Measurements from ENCODE around the gene DPM1. TPM values are rescaled to one million over a fixed set of nuclear protein-coding genes. Genes with fewer than 3 reads are reported as not detected.

DPM1 gene
- total and polyA plus RNA-seq, 7 donors = 24.6 to 120 (median 59.6) TPM

GRCh38 chr20:50900261-50900660 lies 58.1 kb downstream of the DPM1 start:
- Histone ChIP-seq H3K4me1 (peaks cover 9% of the 10 kb centered on the region), H3K9me3 (no peaks in the 10 kb centered on the region), H3K36me3 (ENCODE audit: insufficient read depth in 1 of 2, low read depth in 1 of 2) (peaks cover 21 to 78% of the 10 kb centered on the region in 2 donors), H3K4me3 (no peak overlapping the region), H3K27me3 (ENCODE audit: insufficient read depth in 3 of 3, low read length in 2 of 3) (no peaks in the 10 kb centered on the region), H3K27ac (no peak overlapping the region)
- ATAC-seq (no peak), DNase-seq (no peak)
- WGBS, 3 donors = 95 to 97% (median 96%) methylated on average over 7 of the region's 7 CpGs
- intact Hi-C loops (cut with DNase I) = no loop called here
- TF ChIP-seq CTCF (IDR thresholded peaks at IDR 0.05) = no peak

GRCh38 chr20:50898475-50898874 lies 59.9 kb downstream of the DPM1 start:
- no peak for ATAC-seq
- no peaks in the 10 kb centered on the region for H3K27me3 ChIP-seq (ENCODE audit: insufficient read depth in 3 of 3, low read length in 2 of 3)

GRCh38 chr20:50895111-50895830 lies 63.1 kb downstream of the DPM1 start:
- no peaks in the 10 kb centered on the region for H3K4me1 ChIP-seq
- H3K27ac ChIP-seq = no peak overlapping the region
- H3K36me3 ChIP-seq (ENCODE audit: insufficient read depth in 1 of 2, low read depth in 1 of 2) = peaks cover 24 to 92% of the 10 kb centered on the region in 2 donors
- 91 to 97% (median 94%) methylated on average over 8 of the region's 8 CpGs for WGBS, 3 donors
- no peak for TF ChIP-seq CTCF (IDR thresholded peaks at IDR 0.05)
- no peaks in the 10 kb centered on the region for H3K9me3 ChIP-seq
- no peak for ATAC-seq
- H3K27me3 ChIP-seq (ENCODE audit: insufficient read depth in 3 of 3, low read length in 2 of 3) = no peaks in the 10 kb centered on the region
- no peak overlapping the region for H3K4me3 ChIP-seq
- DNase-seq = no peak
- intact Hi-C loops (cut with DNase I) = no loop called here

More at GRCh38 chr20:50898475-50898874, 59.9 kb downstream of the DPM1 start:
- intact Hi-C loops (cut with DNase I) = no loop called here
- 89 to 100% (median 91%) methylated on average over 1 of the region's 1 CpG for WGBS, 3 donors
- no peak overlapping the region for H3K4me3 ChIP-seq
- TF ChIP-seq CTCF (IDR thresholded peaks at IDR 0.05) = no peak
- H3K36me3 ChIP-seq (ENCODE audit: insufficient read depth in 1 of 2, low read depth in 1 of 2) = peaks cover 17 to 91% of the 10 kb centered on the region in 2 donors
- no peak overlapping the region for H3K27ac ChIP-seq
- DNase-seq = no peak
- H3K4me1 ChIP-seq = no peaks in the 10 kb centered on the region
- H3K9me3 ChIP-seq = no peaks in the 10 kb centered on the region

- no peak overlapping the region for H3K27ac ChIP-seq
- H3K36me3 ChIP-seq (ENCODE audit: insufficient read depth in 1 of 2, low read depth in 1 of 2) = peaks cover 23 to 91% of the 10 kb centered on the region in 2 donors
- WGBS, 3 donors = 95 to 99% (median 96%) methylated on average over 7 of the region's 7 CpGs
- no peak for DNase-seq
- H3K4me3 ChIP-seq = no peak overlapping the region
- no peaks in the 10 kb centered on the region for H3K27me3 ChIP-seq (ENCODE audit: insufficient read depth in 3 of 3, low read length in 2 of 3)
- ATAC-seq = no peak
- TF ChIP-seq CTCF (IDR thresholded peaks at IDR 0.05) = no peak
- intact Hi-C loops (cut with DNase I) = no loop called here
- H3K4me1 ChIP-seq = no peaks in the 10 kb centered on the region
- H3K9me3 ChIP-seq = no peaks in the 10 kb centered on the region
Measured at GRCh38 chr20:50893620-50894019, 64.7 kb downstream of the DPM1 start.

GRCh38 chr20:50892394-50892793 lies 65.9 kb downstream of the DPM1 start:
- intact Hi-C loops (cut with DNase I) = no loop called here
- no peak for ATAC-seq
- H3K36me3 ChIP-seq (ENCODE audit: insufficient read depth in 1 of 2, low read depth in 1 of 2) = peaks cover 14 to 87% of the 10 kb centered on the region in 2 donors

More at GRCh38 chr20:50892394-50892793, 65.9 kb downstream of the DPM1 start:
- H3K4me1 ChIP-seq = no peaks in the 10 kb centered on the region
- no peaks in the 10 kb centered on the region for H3K9me3 ChIP-seq
- 92 to 98% (median 94%) methylated on average over 8 of the region's 8 CpGs for WGBS, 3 donors
- H3K27ac ChIP-seq = no peak overlapping the region
- TF ChIP-seq CTCF (IDR thresholded peaks at IDR 0.05) = no peak
- no peaks in the 10 kb centered on the region for H3K27me3 ChIP-seq (ENCODE audit: insufficient read depth in 3 of 3, low read length in 2 of 3)
- no peak for DNase-seq
- no peak overlapping the region for H3K4me3 ChIP-seq
